HepG2 (cell line): ENCODE measurements around the gene GDPD5. TPM values are rescaled to one million over a fixed set of nuclear protein-coding genes. Genes with fewer than 3 reads are reported as not detected.
A peak's percentile ranks its signal among the peaks of the same experiment; 100 is the strongest.

Experiments
- ATAC-seq: fragments of 200-7000 bp; cut with Tn5 transposase; 3 replicates; pipeline ENCODE4 v1.9.1; 2020; ENCODE audit warnings: mild to moderate bottlenecking, moderate library complexity
- BruUV-seq: library from RNA; stranded (reverse); fragments of 400-500 nt; replicated peaks from 2 replicates; lab custom pipeline; 2021; lab: Mats Ljungman, UMichigan
- CTCF ChIA-PET: fragments of 300-600 bp; formaldehyde crosslinking; extraction: SDS; loops from one replicate; lab custom pipeline; 2021; ENCODE audit warnings: low total read pairs, inconsistent platforms, low intra/inter-chr PET ratio; lab: Yijun Ruan, JAX
- POLR2A ChIA-PET: fragments of 350-600 bp; sonication (Branson Sonifier 250); formaldehyde crosslinking; loops from one replicate; lab custom pipeline; 2020; ENCODE audit warnings: antibody characterized with exemption, inconsistent platforms; lab: Yijun Ruan, JAX
- DNase-seq: peaks from one replicate; pipeline ENCODE4 v3.0.0-alpha.2; 2015; ENCODE audit warnings: low spot score
- FAIRE-seq: peaks from 3 replicates; lab custom pipeline; 2011; peaks lifted over from hg19 to GRCh38; lab: Jason Lieb, UNC
- H2AFZ ChIP-seq: one replicate; pipeline ENCODE4 v1.6.1; 2011; ENCODE audit warnings: low read length, inconsistent platforms
- H3K27ac ChIP-seq: fragments of 300-600 bp; 3 replicates; pipeline ENCODE4 v1.8.0; 2011; ENCODE audit warnings: mixed run types, mild to moderate bottlenecking, mixed read lengths, low read length, inconsistent platforms; ENCODE audit not compliant: insufficient read depth; ENCODE audit errors: extremely low read length
- H3K27me3 ChIP-seq, 2 experiments: fragments of 200-600 bp in 1 of 2; 2 replicates in 1 of 2; 3 replicates in 1 of 2; pipeline versions ENCODE4 v1.6.0 to v1.8.0; 2011; ENCODE audit warnings: low read length in 2 of 2, mild to moderate bottlenecking in 2 of 2, moderate library complexity in 2 of 2, inconsistent platforms in 1 of 2; ENCODE audit not compliant: insufficient read depth in 2 of 2, control insufficient read depth in 1 of 2
- H3K36me3 ChIP-seq, 2 experiments: fragments of 200-600 bp in 1 of 2; replicated peaks in 1 of 2; 2 replicates in 1 of 2; 3 replicates in 1 of 2; pipeline versions ENCODE4 v1.5.1 to v1.8.0; 2011; ENCODE audit warnings: low read length in 2 of 2, inconsistent platforms in 1 of 2; ENCODE audit not compliant: insufficient read depth in 2 of 2, control insufficient read depth in 1 of 2
- H3K4me1 ChIP-seq: 2 replicates; pipeline ENCODE4 v1.5.1; 2012; ENCODE audit warnings: low read length, inconsistent platforms; ENCODE audit not compliant: insufficient read depth
- H3K4me2 ChIP-seq: 2 replicates; pipeline ENCODE4 v1.6.0; 2011; ENCODE audit warnings: low read depth, low read length, inconsistent platforms
- H3K4me3 ChIP-seq, 3 experiments: fragments of 200-600 bp in 1 of 3; sonication (generic), shearing (Covaris generic) in 1 of 3; replicated peaks in 1 of 3; 2 replicates each; pipeline ENCODE4 v1.5.1; 2011 to 2016; ENCODE audit warnings: low read length in 3 of 3, inconsistent platforms in 2 of 3, low read depth in 2 of 3, mild to moderate bottlenecking in 2 of 3, control low read depth in 1 of 3, mixed read lengths in 1 of 3; ENCODE audit not compliant: insufficient read depth in 1 of 3
- H3K79me2 ChIP-seq: one replicate; pipeline ENCODE4 v1.6.1; 2011; ENCODE audit warnings: low read length, inconsistent platforms; ENCODE audit not compliant: insufficient read depth
- H3K9ac ChIP-seq: 2 replicates; pipeline ENCODE4 v1.6.0; 2011; ENCODE audit warnings: mild to moderate bottlenecking, low read depth, low read length, inconsistent platforms; ENCODE audit not compliant: insufficient read depth
- H3K9me3 ChIP-seq: 2 replicates; pipeline ENCODE4 v1.5.1; 2012; ENCODE audit warnings: mild to moderate bottlenecking, low read length
- H4K20me1 ChIP-seq: 2 replicates; pipeline ENCODE4 v1.6.0; 2011; ENCODE audit warnings: inconsistent platforms, mild to moderate bottlenecking, low read length, moderate library complexity; ENCODE audit not compliant: insufficient read depth
- EHMT2 ChIP-seq: fragments of 200-600 bp; sonication (generic); IDR thresholded peaks from 2 replicates; pipeline ENCODE4 v1.7.0; 2017; ENCODE audit warnings: antibody characterized with exemption, low read depth, low read length, borderline replicate concordance
- POLR2A ChIP-seq, 2 experiments: IDR thresholded peaks; 2 replicates each; pipeline ENCODE4 v1.6.1; 2011; ENCODE audit warnings: low read depth in 2 of 2, low read length in 2 of 2, mild to moderate bottlenecking in 1 of 2, moderate library complexity in 1 of 2; ENCODE audit not compliant: insufficient read depth in 1 of 2
- POLR2AphosphoS5 ChIP-seq: IDR thresholded peaks from 2 replicates; pipeline ENCODE4 v1.6.1; 2012; ENCODE audit warnings: low read depth, low read length
- RBM22 ChIP-seq: fragments of 200-400 bp; formaldehyde crosslinking; optimal IDR thresholded peaks from 2 replicates; pipeline ENCODE3; 2017; ENCODE audit warnings: mild to moderate bottlenecking, low read length, moderate library complexity
- ZFP36L2 ChIP-seq: sonication (generic); formaldehyde crosslinking; IDR thresholded peaks from 2 replicates; pipeline ENCODE4 v1.4.0; 2020; ENCODE audit warnings: missing genetic modification reagents
- ZNF780A ChIP-seq: sonication (generic); formaldehyde crosslinking; IDR thresholded peaks from 2 replicates; pipeline ENCODE4 v1.8.0; 2022; ENCODE audit warnings: mild to moderate bottlenecking, missing genetic modification reagents, moderate library complexity
- WGBS: methylation state at CpG from one replicate; pipeline ENCODE4 v1.1.6; 2017; ENCODE audit warnings: low lambda C conversion rate; 5-methylcytosine and 5-hydroxymethylcytosine counted together
- in situ Hi-C: cut with HindIII; loops from 2 replicates; pipeline ENCODE4 v1.10.0; 2017; ENCODE audit warnings: low pct_unique_long_range_greater_than_20kb; ENCODE audit not compliant: extremely low pct_ligation_motif_present
- intact Hi-C: fragments of 100-400 bp; cut with micrococcal nuclease; formaldehyde crosslinking; loops from one replicate; pipeline ENCODE4 v1.10.0; 2022; ENCODE audit not compliant: unreplicated experiment
- polyA plus RNA-seq, 8 experiments: library from polyadenylated mRNA; depleted of rRNA in 3 of 8; stranded (reverse) in 7 of 8; unstranded in 1 of 8; fragments of >200 nt; fragmentation: Illumina TruSeq in 4 of 8; extraction: Trizol in 4 of 8; gene quantifications; 2 replicates each; pipeline versions ENCODE4 v1.2.1 to v1.2.3, GENCODE V29; 2011 to 2016; ENCODE audit warnings: low read depth in 4 of 8, missing spikeins in 1 of 8, mixed read lengths in 1 of 8; ENCODE audit not compliant: insufficient read depth in 1 of 8
- total RNA-seq, 5 experiments: library from RNA; depleted of rRNA; stranded (reverse); fragments of >200 nt; fragmentation: Illumina TruSeq; extraction: Trizol; gene quantifications; 2 replicates each; pipeline ENCODE4 v1.2.3, GENCODE V29; 2016; ENCODE audit warnings: low read depth in 1 of 5
- TF ChIP-seq, protein P1 (sequence below): sonication (generic); formaldehyde crosslinking; conservative IDR thresholded peaks from 2 replicates; pipeline ENCODE4 v1.4.0; 2020; ENCODE audit warnings: missing genetic modification reagents
- TF ChIP-seq, protein P2 (sequence below): sonication (generic); formaldehyde crosslinking; IDR thresholded peaks from 2 replicates; pipeline ENCODE4 v1.4.0; 2020; ENCODE audit warnings: missing genetic modification reagents
- TF ChIP-seq, protein P3 (sequence below): sonication (generic); formaldehyde crosslinking; IDR thresholded peaks from 2 replicates; pipeline ENCODE4 v1.5.0; 2020; ENCODE audit warnings: mild to moderate bottlenecking, missing genetic modification reagents, moderate library complexity
- TF ChIP-seq, protein P4 (sequence below): sonication (generic); formaldehyde crosslinking; IDR thresholded peaks from 2 replicates; pipeline ENCODE4 v1.5.1; 2020; ENCODE audit warnings: mild to moderate bottlenecking, moderate library complexity, missing genetic modification reagents
- TF ChIP-seq, protein P5 (sequence below): sonication (generic); formaldehyde crosslinking; IDR thresholded peaks from 2 replicates; pipeline ENCODE4 v1.5.1; 2020; ENCODE audit warnings: missing genetic modification reagents, mild to moderate bottlenecking, borderline replicate concordance
- TF ChIP-seq, protein P6 (sequence below): sonication (generic); formaldehyde crosslinking; IDR thresholded peaks from 2 replicates; pipeline ENCODE4 v1.4.0; 2020; ENCODE audit warnings: mild to moderate bottlenecking, missing genetic modification reagents

GDPD5 gene
- total and polyA plus RNA-seq, 2 of the 13 experiments (the other 11 are each of a cell fraction or from before 2014, with no cell fraction given), result 55.0 to 67.5 TPM

DNA sequence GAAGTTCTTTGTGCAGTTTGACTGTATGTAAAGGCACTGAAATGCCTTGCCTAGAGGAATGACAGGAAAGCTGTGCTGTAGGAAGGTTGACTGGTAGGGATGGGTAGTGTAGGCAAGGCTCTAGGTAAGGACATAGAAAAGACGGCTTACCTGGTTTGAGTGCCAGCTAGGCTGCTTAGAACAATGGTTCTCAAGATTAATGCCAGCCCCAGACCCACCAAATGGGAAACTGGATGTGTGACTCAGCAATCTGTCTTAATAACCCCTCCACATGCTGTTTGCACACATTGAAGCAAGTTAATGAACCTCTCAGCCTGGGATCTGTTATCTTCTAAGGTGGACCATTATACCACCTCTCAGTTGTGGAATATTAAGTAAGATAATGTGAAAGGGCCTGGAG, 122.7 kb downstream of the GDPD5 start (continued):
- TF ChIP-seq POLR2AphosphoS5 (peak; percentile 41; the same call in 1 of the 2 replicates), POLR2A (IDR thresholded peaks at IDR 0.05; ENCODE audit: insufficient read depth in 1 of 2, low read depth in 2 of 2, low read length in 2 of 2) (peak in 1 of 2 experiments; percentile 18; a peak in 1 of 4 replicates)
- TF ChIP-seq, protein P1, sequence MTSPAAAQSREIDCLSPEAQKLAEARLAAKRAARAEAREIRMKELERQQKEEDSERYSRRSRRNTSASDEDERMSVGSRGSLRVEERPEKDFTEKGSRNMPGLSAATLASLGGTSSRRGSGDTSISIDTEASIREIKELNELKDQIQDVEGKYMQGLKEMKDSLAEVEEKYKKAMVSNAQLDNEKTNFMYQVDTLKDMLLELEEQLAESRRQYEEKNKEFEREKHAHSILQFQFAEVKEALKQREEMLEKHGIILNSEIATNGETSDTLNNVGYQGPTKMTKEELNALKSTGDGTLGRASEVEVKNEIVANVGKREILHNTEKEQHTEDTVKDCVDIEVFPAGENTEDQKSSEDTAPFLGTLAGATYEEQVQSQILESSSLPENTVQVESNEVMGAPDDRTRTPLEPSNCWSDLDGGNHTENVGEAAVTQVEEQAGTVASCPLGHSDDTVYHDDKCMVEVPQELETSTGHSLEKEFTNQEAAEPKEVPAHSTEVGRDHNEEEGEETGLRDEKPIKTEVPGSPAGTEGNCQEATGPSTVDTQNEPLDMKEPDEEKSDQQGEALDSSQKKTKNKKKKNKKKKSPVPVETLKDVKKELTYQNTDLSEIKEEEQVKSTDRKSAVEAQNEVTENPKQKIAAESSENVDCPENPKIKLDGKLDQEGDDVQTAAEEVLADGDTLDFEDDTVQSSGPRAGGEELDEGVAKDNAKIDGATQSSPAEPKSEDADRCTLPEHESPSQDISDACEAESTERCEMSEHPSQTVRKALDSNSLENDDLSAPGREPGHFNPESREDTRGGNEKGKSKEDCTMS, result no peak
- TF ChIP-seq, protein P2, sequence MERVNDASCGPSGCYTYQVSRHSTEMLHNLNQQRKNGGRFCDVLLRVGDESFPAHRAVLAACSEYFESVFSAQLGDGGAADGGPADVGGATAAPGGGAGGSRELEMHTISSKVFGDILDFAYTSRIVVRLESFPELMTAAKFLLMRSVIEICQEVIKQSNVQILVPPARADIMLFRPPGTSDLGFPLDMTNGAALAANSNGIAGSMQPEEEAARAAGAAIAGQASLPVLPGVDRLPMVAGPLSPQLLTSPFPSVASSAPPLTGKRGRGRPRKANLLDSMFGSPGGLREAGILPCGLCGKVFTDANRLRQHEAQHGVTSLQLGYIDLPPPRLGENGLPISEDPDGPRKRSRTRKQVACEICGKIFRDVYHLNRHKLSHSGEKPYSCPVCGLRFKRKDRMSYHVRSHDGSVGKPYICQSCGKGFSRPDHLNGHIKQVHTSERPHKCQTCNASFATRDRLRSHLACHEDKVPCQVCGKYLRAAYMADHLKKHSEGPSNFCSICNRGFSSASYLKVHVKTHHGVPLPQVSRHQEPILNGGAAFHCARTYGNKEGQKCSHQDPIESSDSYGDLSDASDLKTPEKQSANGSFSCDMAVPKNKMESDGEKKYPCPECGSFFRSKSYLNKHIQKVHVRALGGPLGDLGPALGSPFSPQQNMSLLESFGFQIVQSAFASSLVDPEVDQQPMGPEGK (CRISPR knock-in tag), result no peak
- TF ChIP-seq, all 625 proteins: peak for 5

DNA sequence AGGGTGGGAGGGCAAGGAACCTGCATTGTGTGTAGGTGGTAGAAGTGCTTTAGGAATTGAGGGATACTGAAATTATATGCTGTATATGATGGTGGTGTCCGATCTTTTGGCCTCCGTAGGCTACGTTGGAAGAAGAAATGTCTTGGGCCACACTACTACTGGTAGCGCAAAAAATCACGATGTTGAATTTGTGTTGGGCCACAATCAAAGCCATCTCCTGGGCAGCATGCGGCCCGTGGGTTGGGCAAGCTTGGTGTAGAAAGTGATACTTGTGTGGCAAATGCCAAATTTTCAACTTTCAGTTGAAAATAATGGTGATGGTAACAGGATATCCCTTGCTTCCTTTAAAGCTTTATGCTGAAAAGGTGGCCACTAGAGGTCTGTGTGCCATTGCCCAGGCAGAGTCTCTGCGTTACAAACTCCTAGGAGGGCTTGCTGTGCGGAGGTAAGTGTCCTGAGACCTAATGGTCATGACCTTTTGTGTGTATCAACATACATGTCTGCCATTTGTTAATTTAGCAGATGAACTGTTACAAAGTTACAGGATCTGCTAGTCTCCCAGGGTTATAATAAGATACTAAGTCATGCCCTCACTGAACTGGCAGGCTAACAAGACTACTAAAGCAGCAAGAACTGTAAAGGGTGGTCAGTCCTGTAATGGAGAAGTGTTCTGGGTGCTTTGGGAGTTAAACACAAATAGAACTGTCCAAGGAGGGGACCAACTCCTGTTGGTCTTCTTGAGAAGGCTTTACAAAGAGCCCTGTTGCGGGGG, 123.6 kb downstream of the GDPD5 start:
- FAIRE-seq (no peak), ATAC-seq (no peak), DNase-seq (no peak)
- H3K9me3 ChIP-seq, result no peaks in the 10 kb centered on the region
- H3K9ac ChIP-seq, result peak overlapping the region; percentile 99
- peaks cover 0 to 6% of the 10 kb centered on the region in 2 experiments; a peak in 1 of 5 replicates for H3K27me3 ChIP-seq
- intact Hi-C loops (no loop called here), in situ Hi-C loops (no loop called here)
- 89% methylated on average over 10 of the region's 10 CpGs for WGBS
- peak overlapping the region; percentile 89 for H3K4me2 ChIP-seq
- peaks cover 25 to 62% of the 10 kb centered on the region in 2 experiments for H3K36me3 ChIP-seq
- CTCF ChIA-PET, result no interaction called here
- no TSS peak for BruUV-seq
- no peak overlapping the region for H2AFZ ChIP-seq
- peaks cover 74% of the 10 kb centered on the region for H4K20me1 ChIP-seq
- H3K4me3 ChIP-seq, result peak overlapping the region; percentile 91 to 96 (median 96)
- H3K27ac ChIP-seq, result peak overlapping the region; percentile 16
- peaks cover 39% of the 10 kb centered on the region for H3K4me1 ChIP-seq
- H3K79me2 ChIP-seq, result peaks cover 57% of the 10 kb centered on the region
- POLR2A ChIA-PET, result no interaction called here
- TF ChIP-seq, protein P3, sequence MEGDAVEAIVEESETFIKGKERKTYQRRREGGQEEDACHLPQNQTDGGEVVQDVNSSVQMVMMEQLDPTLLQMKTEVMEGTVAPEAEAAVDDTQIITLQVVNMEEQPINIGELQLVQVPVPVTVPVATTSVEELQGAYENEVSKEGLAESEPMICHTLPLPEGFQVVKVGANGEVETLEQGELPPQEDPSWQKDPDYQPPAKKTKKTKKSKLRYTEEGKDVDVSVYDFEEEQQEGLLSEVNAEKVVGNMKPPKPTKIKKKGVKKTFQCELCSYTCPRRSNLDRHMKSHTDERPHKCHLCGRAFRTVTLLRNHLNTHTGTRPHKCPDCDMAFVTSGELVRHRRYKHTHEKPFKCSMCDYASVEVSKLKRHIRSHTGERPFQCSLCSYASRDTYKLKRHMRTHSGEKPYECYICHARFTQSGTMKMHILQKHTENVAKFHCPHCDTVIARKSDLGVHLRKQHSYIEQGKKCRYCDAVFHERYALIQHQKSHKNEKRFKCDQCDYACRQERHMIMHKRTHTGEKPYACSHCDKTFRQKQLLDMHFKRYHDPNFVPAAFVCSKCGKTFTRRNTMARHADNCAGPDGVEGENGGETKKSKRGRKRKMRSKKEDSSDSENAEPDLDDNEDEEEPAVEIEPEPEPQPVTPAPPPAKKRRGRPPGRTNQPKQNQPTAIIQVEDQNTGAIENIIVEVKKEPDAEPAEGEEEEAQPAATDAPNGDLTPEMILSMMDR, result 0 out of 2 replicates have a peak, but pooled peaks have one; percentile 11
- TF ChIP-seq ZNF780A (no peak), EHMT2 (no peak), ZFP36L2 (CRISPR knock-in tag) (no peak), RBM22 (peak; percentile 16)
- TF ChIP-seq, protein P4, sequence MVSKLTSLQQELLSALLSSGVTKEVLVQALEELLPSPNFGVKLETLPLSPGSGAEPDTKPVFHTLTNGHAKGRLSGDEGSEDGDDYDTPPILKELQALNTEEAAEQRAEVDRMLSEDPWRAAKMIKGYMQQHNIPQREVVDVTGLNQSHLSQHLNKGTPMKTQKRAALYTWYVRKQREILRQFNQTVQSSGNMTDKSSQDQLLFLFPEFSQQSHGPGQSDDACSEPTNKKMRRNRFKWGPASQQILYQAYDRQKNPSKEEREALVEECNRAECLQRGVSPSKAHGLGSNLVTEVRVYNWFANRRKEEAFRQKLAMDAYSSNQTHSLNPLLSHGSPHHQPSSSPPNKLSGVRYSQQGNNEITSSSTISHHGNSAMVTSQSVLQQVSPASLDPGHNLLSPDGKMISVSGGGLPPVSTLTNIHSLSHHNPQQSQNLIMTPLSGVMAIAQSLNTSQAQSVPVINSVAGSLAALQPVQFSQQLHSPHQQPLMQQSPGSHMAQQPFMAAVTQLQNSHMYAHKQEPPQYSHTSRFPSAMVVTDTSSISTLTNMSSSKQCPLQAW (CRISPR knock-in tag), result 0 out of 2 replicates have a peak, but pooled peaks have one; percentile 21
- TF ChIP-seq, protein P5, sequence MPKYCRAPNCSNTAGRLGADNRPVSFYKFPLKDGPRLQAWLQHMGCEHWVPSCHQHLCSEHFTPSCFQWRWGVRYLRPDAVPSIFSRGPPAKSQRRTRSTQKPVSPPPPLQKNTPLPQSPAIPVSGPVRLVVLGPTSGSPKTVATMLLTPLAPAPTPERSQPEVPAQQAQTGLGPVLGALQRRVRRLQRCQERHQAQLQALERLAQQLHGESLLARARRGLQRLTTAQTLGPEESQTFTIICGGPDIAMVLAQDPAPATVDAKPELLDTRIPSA, result no peak
- TF ChIP-seq, protein P6, sequence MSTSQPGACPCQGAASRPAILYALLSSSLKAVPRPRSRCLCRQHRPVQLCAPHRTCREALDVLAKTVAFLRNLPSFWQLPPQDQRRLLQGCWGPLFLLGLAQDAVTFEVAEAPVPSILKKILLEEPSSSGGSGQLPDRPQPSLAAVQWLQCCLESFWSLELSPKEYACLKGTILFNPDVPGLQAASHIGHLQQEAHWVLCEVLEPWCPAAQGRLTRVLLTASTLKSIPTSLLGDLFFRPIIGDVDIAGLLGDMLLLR (CRISPR knock-in tag), result no peak
